GM18519 (cell line): ENCODE results near the gene CDYL.
A peak's percentile ranks its signal among the peaks of the same experiment; 100 is the strongest.

ENCODE experiments used
- ATAC-seq: cut with Tn5 transposase; IDR thresholded peaks from one replicate; pipeline ENCODE4 v1.9.1; 2021; ENCODE audit warnings: mild to moderate bottlenecking, moderate library complexity; ENCODE audit not compliant: unreplicated experiment, low FRiP score

Gene CDYL

GRCh38 chr6:4802312-4802935 lies 26.2 kb downstream of the CDYL start:
- peak; percentile 58 for ATAC-seq

GRCh38 chr6:4803343-4803744 lies 27.1 kb downstream of the CDYL start:
- no peak for ATAC-seq

GRCh38 chr6:4804095-4804494 lies 27.9 kb downstream of the CDYL start:
- no peak for ATAC-seq

GRCh38 chr6:4805553-4806336 lies 29.5 kb downstream of the CDYL start:
- no peak for ATAC-seq

- ATAC-seq = no peak
Measured at GRCh38 chr6:4806337-4806725, 30.1 kb downstream of the CDYL start.

- ATAC-seq = no peak
Measured at GRCh38 chr6:4806791-4807190, 30.6 kb downstream of the CDYL start.

- no peak for ATAC-seq
Measured at GRCh38 chr6:4808396-4808795, 32.2 kb downstream of the CDYL start.

GRCh38 chr6:4809999-4810918 lies 34.1 kb downstream of the CDYL start:
- ATAC-seq = no peak

- no peak for ATAC-seq
Measured at GRCh38 chr6:4812068-4812467, 35.9 kb downstream of the CDYL start.

- no peak for ATAC-seq
Measured at GRCh38 chr6:4813055-4813454, 36.9 kb downstream of the CDYL start.

- no peak for ATAC-seq
Measured at GRCh38 chr6:4814212-4814611, 38.0 kb downstream of the CDYL start.

- ATAC-seq = no peak
Measured at GRCh38 chr6:4814987-4815386, 38.8 kb downstream of the CDYL start.

GRCh38 chr6:4815584-4815983 lies 39.4 kb downstream of the CDYL start:
- ATAC-seq = no peak

GRCh38 chr6:4816904-4817303 lies 40.7 kb downstream of the CDYL start:
- ATAC-seq = no peak

- ATAC-seq = no peak
Measured at GRCh38 chr6:4817551-4817950, 41.3 kb downstream of the CDYL start.

- no peak for ATAC-seq
Measured at GRCh38 chr6:4818272-4818938, 42.2 kb downstream of the CDYL start.

- ATAC-seq = no peak
Measured at GRCh38 chr6:4819706-4820283, 43.6 kb downstream of the CDYL start.

GRCh38 chr6:4820704-4821276 lies 44.6 kb downstream of the CDYL start:
- ATAC-seq = no peak

- no peak for ATAC-seq
Measured at GRCh38 chr6:4822476-4822875, 46.3 kb downstream of the CDYL start.

- no peak for ATAC-seq
Measured at GRCh38 chr6:4828187-4828698, 52.0 kb downstream of the CDYL start.
